IMR-90 (cell line): ENCODE results near the gene TENM4. TPM values are rescaled to one million over a fixed set of nuclear protein-coding genes. Genes with fewer than 3 reads are reported as not detected.

ENCODE experiments used
- ATAC-seq: fragments of 200-7000 bp; cut with Tn5 transposase; 2 replicates; pipeline ENCODE4 v1.9.1; 2020; ENCODE audit warnings: low read depth, mild to moderate bottlenecking, moderate library complexity
- BruUV-seq: library from RNA; stranded (reverse); fragments of 400-500 nt; replicated peaks from 2 replicates; lab custom pipeline; 2021; lab: Mats Ljungman, UMichigan
- CTCF ChIA-PET: fragments of 300-600 bp; formaldehyde crosslinking; extraction: SDS; loops from one replicate; lab custom pipeline; 2021; ENCODE audit warnings: antibody characterized with exemption; lab: Yijun Ruan, JAX
- POLR2A ChIA-PET: fragments of 300-600 bp; sonication (Branson Sonifier 250); formaldehyde crosslinking; loops from one replicate; lab custom pipeline; 2022; ENCODE audit warnings: antibody characterized with exemption; ENCODE audit not compliant: unreplicated experiment; lab: Charles Lee
- DNase-seq: peaks from one replicate; pipeline ENCODE4 v3.0.0; 2013
- H2AFZ ChIP-seq: replicated peaks from 2 replicates; pipeline ENCODE3; 2013; ENCODE audit warnings: low read length, mild to moderate bottlenecking; ENCODE audit not compliant: poor library complexity
- H2AK5ac ChIP-seq: 2 replicates; pipeline ENCODE4 v1.6.1; 2013; ENCODE audit warnings: low read depth, low read length, inconsistent platforms
- H2AK9ac ChIP-seq: replicated peaks from 2 replicates; pipeline ENCODE3; 2013; ENCODE audit warnings: mild to moderate bottlenecking, low read depth, low read length, moderate library complexity; ENCODE audit not compliant: poor library complexity
- H2BK120ac ChIP-seq: 2 replicates; pipeline ENCODE4 v1.6.1; 2013; ENCODE audit warnings: low read depth, low read length, inconsistent platforms
- H2BK15ac ChIP-seq: 3 replicates; pipeline ENCODE4 v1.6.1; 2013; ENCODE audit warnings: low read depth, low read length, inconsistent platforms
- H2BK20ac ChIP-seq: 2 replicates; pipeline ENCODE4 v1.6.1; 2013; ENCODE audit warnings: low read depth, mild to moderate bottlenecking, inconsistent platforms, low read length, moderate library complexity
- H2BK5ac ChIP-seq: 2 replicates; pipeline ENCODE4 v1.6.1; 2013; ENCODE audit warnings: mild to moderate bottlenecking, low read depth, low read length, inconsistent platforms; ENCODE audit not compliant: poor library complexity, severe bottlenecking
- H3K14ac ChIP-seq: replicated peaks from 2 replicates; pipeline ENCODE4 v1.6.1; 2013; ENCODE audit warnings: low read depth, low read length, inconsistent platforms
- H3K18ac ChIP-seq: 2 replicates; pipeline ENCODE4 v1.6.1; 2013; ENCODE audit warnings: low read depth, low read length, control low read depth
- H3K23ac ChIP-seq: 2 replicates; pipeline ENCODE4 v1.6.1; 2013; ENCODE audit warnings: low read depth, low read length, inconsistent platforms
- H3K27ac ChIP-seq: 2 replicates; pipeline ENCODE4 v1.5.1; 2013; ENCODE audit warnings: mild to moderate bottlenecking, control low read depth, low read length; ENCODE audit not compliant: insufficient read depth
- H3K27me3 ChIP-seq: 2 replicates; pipeline ENCODE4 v1.6.1; 2013; ENCODE audit warnings: low read length; ENCODE audit not compliant: control insufficient read depth, insufficient read depth
- H3K36me3 ChIP-seq: 2 replicates; pipeline ENCODE4 v1.6.1; 2013; ENCODE audit warnings: low read length, mixed read lengths; ENCODE audit not compliant: control insufficient read depth, insufficient read depth
- H3K4ac ChIP-seq: 2 replicates; pipeline ENCODE4 v1.6.1; 2013; ENCODE audit warnings: low read depth, low read length, inconsistent platforms
- H3K4me1 ChIP-seq: 2 replicates; pipeline ENCODE4 v1.6.1; 2013; ENCODE audit warnings: low read length, mixed read lengths; ENCODE audit not compliant: control insufficient read depth, insufficient read depth
- H3K4me2 ChIP-seq: 2 replicates; pipeline ENCODE4 v1.6.1; 2013; ENCODE audit warnings: low read depth, mild to moderate bottlenecking, control low read depth, low read length, moderate library complexity
- H3K4me3 ChIP-seq: 2 replicates; pipeline ENCODE4 v1.5.1; 2013; ENCODE audit warnings: low read depth, mild to moderate bottlenecking, control low read depth, low read length, moderate library complexity; ENCODE audit not compliant: insufficient read depth
- H3K56ac ChIP-seq: 2 replicates; pipeline ENCODE4 v1.6.1; 2013; ENCODE audit warnings: low read length, inconsistent platforms; ENCODE audit not compliant: insufficient read depth; ENCODE audit errors: extremely low read depth
- H3K79me1 ChIP-seq, 2 experiments: 2 replicates each; pipeline ENCODE4 v1.6.1; 2013; ENCODE audit warnings: low read length in 2 of 2, inconsistent platforms in 1 of 2, low read depth in 1 of 2
- H3K9ac ChIP-seq: 2 replicates; pipeline ENCODE4 v1.6.1; 2013; ENCODE audit warnings: low read depth, low read length, control low read depth
- H3K9me1 ChIP-seq: 2 replicates; pipeline ENCODE4 v1.6.1; 2013; ENCODE audit warnings: low read length, inconsistent platforms; ENCODE audit not compliant: insufficient read depth
- H3K9me3 ChIP-seq: 2 replicates; pipeline ENCODE4 v1.6.1; 2013; ENCODE audit warnings: low read length; ENCODE audit not compliant: control insufficient read depth, insufficient read depth
- H4K20me1 ChIP-seq: 2 replicates; pipeline ENCODE4 v1.6.1; 2013; ENCODE audit warnings: low read length, inconsistent platforms; ENCODE audit not compliant: insufficient read depth
- H4K5ac ChIP-seq: 2 replicates; pipeline ENCODE4 v1.6.1; 2013; ENCODE audit warnings: mild to moderate bottlenecking, low read depth, low read length, control low read depth
- H4K8ac ChIP-seq, 2 experiments: 2 replicates each; pipeline ENCODE4 v1.6.1; 2013; ENCODE audit warnings: low read depth in 2 of 2, low read length in 2 of 2, control low read depth in 1 of 2, inconsistent platforms in 1 of 2
- H4K91ac ChIP-seq: 2 replicates; pipeline ENCODE4 v1.6.1; 2013; ENCODE audit warnings: low read depth, low read length, inconsistent platforms; ENCODE audit not compliant: insufficient read depth
- BHLHE40 ChIP-seq: fragments of 150-350 bp; IDR thresholded peaks from 2 replicates; pipeline ENCODE4 v1.6.1; 2016; ENCODE audit warnings: mild to moderate bottlenecking, low read depth, low read length
- CEBPB ChIP-seq: IDR thresholded peaks from 2 replicates; pipeline ENCODE4 v1.6.1; 2012; ENCODE audit warnings: low read depth, low read length, improper control_type of control experiment
- CHD1 ChIP-seq: IDR thresholded peaks from 2 replicates; pipeline ENCODE4 v1.6.1; 2012; ENCODE audit warnings: low read depth, low read length, improper control_type of control experiment
- CTCF ChIP-seq: conservative IDR thresholded peaks from 2 replicates; pipeline ENCODE4 v1.5.1; 2012; ENCODE audit warnings: mild to moderate bottlenecking, low read depth, low read length, improper control_type of control experiment
- FOS ChIP-seq: fragments of 150-350 bp; IDR thresholded peaks from 2 replicates; pipeline ENCODE4 v1.6.1; 2016; ENCODE audit warnings: low read depth, low read length
- MAFK ChIP-seq: IDR thresholded peaks from 2 replicates; pipeline ENCODE4 v1.6.1; 2012; ENCODE audit warnings: low read depth, low read length, improper control_type of control experiment
- MAZ ChIP-seq: IDR thresholded peaks from 2 replicates; pipeline ENCODE4 v1.6.1; 2012; ENCODE audit warnings: low read depth, mild to moderate bottlenecking, low read length, improper control_type of control experiment, moderate library complexity, borderline replicate concordance
- MXI1 ChIP-seq: IDR thresholded peaks from 2 replicates; pipeline ENCODE4 v1.6.1; 2012; ENCODE audit warnings: low read depth, mild to moderate bottlenecking, low read length, moderate library complexity, borderline replicate concordance
- NFE2L2 ChIP-seq: fragments of 150-350 bp; IDR thresholded peaks from 2 replicates; pipeline ENCODE4 v1.6.1; 2016; ENCODE audit warnings: low read depth, mild to moderate bottlenecking, low read length
- POLR2A ChIP-seq: IDR thresholded peaks from 2 replicates; pipeline ENCODE4 v1.6.1; 2012; ENCODE audit warnings: mild to moderate bottlenecking, low read depth, low read length
- RCOR1 ChIP-seq: IDR thresholded peaks from 2 replicates; pipeline ENCODE4 v1.6.1; 2012; ENCODE audit warnings: mild to moderate bottlenecking, low read length, improper control_type of control experiment; ENCODE audit not compliant: insufficient replicate concordance
- RFX5 ChIP-seq: IDR thresholded peaks from 2 replicates; pipeline ENCODE4 v1.8.0; 2012; ENCODE audit warnings: low read depth, mild to moderate bottlenecking, low read length, moderate library complexity
- SMC3 ChIP-seq: fragments of 150-350 bp; IDR thresholded peaks from 2 replicates; pipeline ENCODE4 v1.6.1; 2016; ENCODE audit warnings: low read depth, mild to moderate bottlenecking, antibody characterized with exemption, low read length, moderate library complexity
- USF2 ChIP-seq: fragments of 150-350 bp; IDR thresholded peaks from 2 replicates; pipeline ENCODE4 v1.6.1; 2017; ENCODE audit warnings: mild to moderate bottlenecking, antibody characterized with exemption, low read length, low read depth
- WGBS, 2 experiments: methylation state at CpG; one replicate each; pipeline versions ENCODE4 v1.1.5 to v1.1.7; 2013; ENCODE audit warnings: missing lambda C conversion rate in 2 of 2; ENCODE audit not compliant: insufficient read length in 1 of 2; ENCODE audit errors: extremely low coverage in 2 of 2; 5-methylcytosine and 5-hydroxymethylcytosine counted together
- dilution Hi-C: fragments of 300-500 bp; cut with HindIII; formaldehyde crosslinking; loops from one replicate; pipeline ENCODE4 v1.14.3; 2018; ENCODE audit warnings: low sequenced_read_pairs; ENCODE audit not compliant: unreplicated experiment
- in situ Hi-C: fragments of 300-500 bp; cut with MboI; formaldehyde crosslinking; loops from 3 replicates; pipeline ENCODE4 v1.14.3; 2019; ENCODE audit warnings: low sequenced_read_pairs, inconsistent platforms, mixed read lengths
- intact Hi-C: fragments of 100-400 bp; cut with micrococcal nuclease; formaldehyde crosslinking; loops from 2 replicates; pipeline ENCODE4 v1.10.0; 2022
- polyA plus RNA-seq, 3 experiments: library from polyadenylated mRNA; depleted of rRNA; stranded (reverse); fragments of >200 nt; gene quantifications; 2 replicates each; pipeline ENCODE4 v1.2.3, GENCODE V29; 2012; ENCODE audit warnings: low replicate concordance in 1 of 3
- total RNA-seq: library from RNA; depleted of rRNA; stranded (reverse); fragments of >200 nt; gene quantifications from 2 replicates; pipeline ENCODE4 v1.2.3, GENCODE V29; 2012
- TF ChIP-seq, protein P1 (sequence below): fragments of 150-350 bp; IDR thresholded peaks from 2 replicates; pipeline ENCODE4 v1.6.1; 2016; ENCODE audit warnings: low read depth, mild to moderate bottlenecking, low read length, moderate library complexity, borderline replicate concordance

TENM4 gene
- total and polyA plus RNA-seq, 2 of the 4 experiments (the other 2 are of a cell fraction): 7.4 to 9.0 TPM

- no peak overlapping the region for H2BK15ac ChIP-seq
- no peak overlapping the region for H3K56ac ChIP-seq
- ChIA-PET POLR2A (no interaction called here), CTCF (no interaction called here)
- no peaks in the 10 kb centered on the region for H3K4me1 ChIP-seq
- no peak overlapping the region for H3K4me2 ChIP-seq
- H3K23ac ChIP-seq: no peak overlapping the region
- no peak overlapping the region for H4K91ac ChIP-seq
- no peak overlapping the region for H2BK120ac ChIP-seq
- no peaks in the 10 kb centered on the region for H3K9me3 ChIP-seq
- H2AK5ac ChIP-seq: no peak overlapping the region
- no CpG with 5 or more reads among the region's 4 CpGs for WGBS, 2 experiments
- H3K18ac ChIP-seq: no peak overlapping the region
- no peaks in the 10 kb centered on the region for H3K27me3 ChIP-seq
- no TSS peak for BruUV-seq
- no peak overlapping the region for H2AK9ac ChIP-seq
- no peak overlapping the region for H3K14ac ChIP-seq
- no peak overlapping the region for H2AFZ ChIP-seq
- no peak overlapping the region for H3K27ac ChIP-seq
- TF ChIP-seq MXI1 (no peak), CTCF (no peak), USF2 (no peak), POLR2A (no peak), CHD1 (no peak), MAFK (no peak), MAZ (no peak), NFE2L2 (no peak), SMC3 (no peak), BHLHE40 (no peak), RFX5 (no peak), RCOR1 (no peak), FOS (no peak), CEBPB (no peak)
- TF ChIP-seq, protein P1, sequence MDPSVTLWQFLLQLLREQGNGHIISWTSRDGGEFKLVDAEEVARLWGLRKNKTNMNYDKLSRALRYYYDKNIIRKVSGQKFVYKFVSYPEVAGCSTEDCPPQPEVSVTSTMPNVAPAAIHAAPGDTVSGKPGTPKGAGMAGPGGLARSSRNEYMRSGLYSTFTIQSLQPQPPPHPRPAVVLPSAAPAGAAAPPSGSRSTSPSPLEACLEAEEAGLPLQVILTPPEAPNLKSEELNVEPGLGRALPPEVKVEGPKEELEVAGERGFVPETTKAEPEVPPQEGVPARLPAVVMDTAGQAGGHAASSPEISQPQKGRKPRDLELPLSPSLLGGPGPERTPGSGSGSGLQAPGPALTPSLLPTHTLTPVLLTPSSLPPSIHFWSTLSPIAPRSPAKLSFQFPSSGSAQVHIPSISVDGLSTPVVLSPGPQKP: no peak
- H4K8ac ChIP-seq: no peak overlapping the region
- intact Hi-C loops (no loop called here), in situ Hi-C loops (no loop called here), dilution Hi-C loops (no loop called here)
- no peak overlapping the region for H3K4me3 ChIP-seq
- no peak overlapping the region; the same call in 1 of the 2 replicates for H3K4ac ChIP-seq
- H4K20me1 ChIP-seq: no peaks in the 10 kb centered on the region
- no peak for ATAC-seq
- H3K79me1 ChIP-seq: no peaks in the 10 kb centered on the region
- no peaks in the 10 kb centered on the region for H3K36me3 ChIP-seq
- H3K9ac ChIP-seq: no peak overlapping the region
- H4K5ac ChIP-seq: no peak overlapping the region
- DNase-seq: no peak
- H3K9me1 ChIP-seq: no peaks in the 10 kb centered on the region; the same call in 1 of the 2 replicates
- H2BK20ac ChIP-seq: no peak overlapping the region; the same call in 1 of the 2 replicates
- no peak overlapping the region for H2BK5ac ChIP-seq
These were observed 283.1 kb downstream of the TENM4 start for GRCh38 chr11:79157738-79158137.
